Activated naive CD4-positive, alpha-beta T cell treated with anti-CD3 and anti-CD28 coated beads, Interleukin-2, amount 50 U/mL, for 24 hours (primary cell): Measurements from ENCODE around the gene NAV2.
A peak's percentile ranks its signal among the peaks of the same experiment; 100 is the strongest.

Experiments
- H3K27ac Mint-ChIP-seq: one replicate; pipeline ENCODE4 v1.8.0; 2021; ENCODE audit warnings: mild to moderate bottlenecking, mixed read lengths
- H3K27me3 Mint-ChIP-seq: one replicate; pipeline ENCODE4 v1.8.0; 2021; ENCODE audit warnings: mixed read lengths
- H3K36me3 Mint-ChIP-seq: one replicate; pipeline ENCODE4 v1.8.0; 2021; ENCODE audit warnings: mixed read lengths
- H3K4me1 Mint-ChIP-seq: one replicate; pipeline ENCODE4 v1.8.0; 2021; ENCODE audit warnings: mixed read lengths
- H3K4me3 Mint-ChIP-seq: one replicate; pipeline ENCODE4 v1.8.0; 2021; ENCODE audit warnings: mild to moderate bottlenecking, mixed read lengths
- H3K9me3 Mint-ChIP-seq: one replicate; pipeline ENCODE4 v1.8.0; 2021; ENCODE audit warnings: mixed read lengths

Gene NAV2

DNA sequence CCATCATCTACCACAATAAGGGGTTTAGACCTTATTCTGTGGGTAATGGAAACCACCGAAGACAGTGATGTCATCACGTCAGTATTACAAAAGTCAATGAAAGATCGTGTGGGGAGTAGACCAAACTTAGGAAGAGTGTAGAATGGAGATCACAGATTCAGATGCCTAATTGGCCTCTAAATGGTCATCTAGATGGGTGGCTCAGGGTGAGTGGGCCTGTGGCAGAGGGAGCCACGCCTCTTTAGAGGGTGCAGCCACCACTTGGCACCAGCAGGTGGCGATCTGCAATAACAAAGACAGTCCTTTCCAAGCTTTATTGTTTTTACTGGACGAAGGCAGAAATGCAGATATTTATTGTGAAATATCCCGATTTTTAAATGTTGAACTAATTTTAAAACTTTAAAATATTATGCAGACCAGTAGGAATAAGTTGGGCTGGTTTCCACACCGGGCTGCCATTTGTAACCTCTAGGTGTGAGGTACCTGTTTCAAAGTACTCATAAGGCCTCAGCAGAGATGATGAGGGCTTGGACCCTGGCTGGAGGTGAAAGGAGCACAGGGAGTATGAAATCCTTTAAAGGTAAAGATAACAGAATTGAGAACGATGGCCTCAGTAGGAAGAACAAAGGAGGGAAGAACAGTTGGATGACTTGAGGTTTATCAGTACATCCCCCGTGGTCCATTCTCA lies 225.7 kb downstream of the NAV2 start:
- Mint-ChIP-seq H3K27me3 (no peaks in the 10 kb centered on the region), H3K36me3 (no peaks in the 10 kb centered on the region), H3K4me1 (no peaks in the 10 kb centered on the region), H3K27ac (no peak overlapping the region), H3K4me3 (no peak overlapping the region), H3K9me3 (no peaks in the 10 kb centered on the region)

DNA sequence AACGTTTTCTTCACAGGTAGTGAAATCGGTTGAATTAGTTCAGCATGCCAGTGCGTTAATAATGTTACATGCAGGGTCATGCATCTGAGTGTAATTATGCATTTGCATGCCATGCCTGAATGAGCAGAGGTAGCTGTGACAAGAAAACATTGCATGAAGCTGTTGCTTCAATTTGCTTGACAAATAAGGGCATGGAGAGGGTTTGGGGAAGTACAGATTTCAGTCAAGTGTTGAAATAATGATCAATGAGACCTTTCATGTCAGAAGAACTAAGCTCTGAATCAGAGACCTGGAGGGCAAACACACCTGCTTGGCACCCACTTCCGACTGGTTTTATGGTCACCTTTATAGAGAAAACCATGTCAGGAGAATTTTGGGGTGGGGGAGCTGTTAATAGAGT lies 226.2 kb downstream of the NAV2 start:
- Mint-ChIP-seq H3K9me3 (no peaks in the 10 kb centered on the region), H3K27me3 (no peaks in the 10 kb centered on the region), H3K4me1 (no peaks in the 10 kb centered on the region), H3K36me3 (no peaks in the 10 kb centered on the region), H3K4me3 (no peak overlapping the region), H3K27ac (no peak overlapping the region)

DNA sequence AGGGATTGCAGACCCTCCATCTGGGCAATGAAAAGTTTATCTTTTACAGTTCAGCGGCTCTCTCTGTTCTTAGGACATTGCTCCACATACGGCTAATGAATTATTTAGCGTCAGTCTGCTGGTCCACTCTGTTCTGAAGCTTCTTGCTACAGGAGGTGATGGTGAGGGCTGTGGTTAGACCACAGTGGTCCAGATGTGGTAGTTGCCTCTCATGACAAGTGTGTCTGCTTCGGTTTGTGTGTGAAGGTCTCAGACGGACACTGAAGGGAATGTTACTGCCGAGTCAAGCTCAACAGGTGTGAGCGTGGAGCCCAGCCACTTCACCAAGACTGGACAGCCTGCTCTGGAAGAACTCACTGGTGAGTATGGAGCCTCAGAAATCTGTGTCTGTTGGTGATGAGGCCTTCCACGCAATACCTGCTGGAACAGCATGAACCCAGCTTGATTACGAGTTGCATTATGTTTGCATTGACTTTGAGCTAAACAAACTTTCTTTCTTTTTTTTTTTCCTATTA lies 226.8 kb downstream of the NAV2 start:
- no peak overlapping the region for H3K4me3 Mint-ChIP-seq
- H3K27me3 Mint-ChIP-seq: no peaks in the 10 kb centered on the region
- no peaks in the 10 kb centered on the region for H3K4me1 Mint-ChIP-seq
- no peaks in the 10 kb centered on the region for H3K36me3 Mint-ChIP-seq
- H3K27ac Mint-ChIP-seq: no peak overlapping the region
- H3K9me3 Mint-ChIP-seq: no peaks in the 10 kb centered on the region

DNA sequence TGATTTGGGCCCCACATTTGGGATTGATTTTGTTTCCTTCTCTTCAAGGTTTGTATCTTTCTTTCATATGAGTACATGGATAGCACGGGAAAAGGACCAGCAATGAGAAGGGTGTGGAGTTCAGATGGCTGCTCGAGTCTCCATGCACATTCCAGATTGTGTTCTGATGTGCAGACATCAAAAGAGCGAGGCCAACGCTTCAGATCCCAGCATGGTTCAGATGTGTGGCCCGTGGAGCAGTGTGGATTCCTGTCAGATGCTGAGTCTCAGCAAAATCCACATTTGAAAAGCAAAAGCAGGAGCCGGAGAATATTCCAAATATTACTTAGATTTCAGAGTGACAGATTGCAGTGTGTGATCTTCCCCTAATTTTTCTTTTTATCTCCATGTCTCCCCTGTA lies 228.2 kb downstream of the NAV2 start:
- H3K4me1 Mint-ChIP-seq: no peaks in the 10 kb centered on the region
- no peaks in the 10 kb centered on the region for H3K27me3 Mint-ChIP-seq
- H3K9me3 Mint-ChIP-seq: no peaks in the 10 kb centered on the region
- H3K27ac Mint-ChIP-seq: no peak overlapping the region
- H3K36me3 Mint-ChIP-seq: no peaks in the 10 kb centered on the region
- no peak overlapping the region for H3K4me3 Mint-ChIP-seq

- no peak overlapping the region for H3K4me3 Mint-ChIP-seq
- H3K4me1 Mint-ChIP-seq: peaks cover 5% of the 10 kb centered on the region
- H3K9me3 Mint-ChIP-seq: no peaks in the 10 kb centered on the region
- H3K27me3 Mint-ChIP-seq: peaks cover 4% of the 10 kb centered on the region
- H3K27ac Mint-ChIP-seq: no peak overlapping the region
- H3K36me3 Mint-ChIP-seq: no peaks in the 10 kb centered on the region
Observed at GRCh38 chr11:19946681-19947080, 234.0 kb downstream of the NAV2 start.

- H3K36me3 Mint-ChIP-seq: no peaks in the 10 kb centered on the region
- peaks cover 4% of the 10 kb centered on the region for H3K27me3 Mint-ChIP-seq
- peaks cover 8% of the 10 kb centered on the region for H3K4me1 Mint-ChIP-seq
- H3K27ac Mint-ChIP-seq: no peak overlapping the region
- H3K4me3 Mint-ChIP-seq: no peak overlapping the region
- no peaks in the 10 kb centered on the region for H3K9me3 Mint-ChIP-seq
Observed at GRCh38 chr11:19947537-19948114, 235.0 kb downstream of the NAV2 start.

GRCh38 chr11:19949606-19950005 lies 237.0 kb downstream of the NAV2 start:
- H3K4me3 Mint-ChIP-seq: no peak overlapping the region
- H3K27ac Mint-ChIP-seq: no peak overlapping the region
- H3K4me1 Mint-ChIP-seq: peaks cover 8% of the 10 kb centered on the region
- no peaks in the 10 kb centered on the region for H3K36me3 Mint-ChIP-seq
- no peaks in the 10 kb centered on the region for H3K9me3 Mint-ChIP-seq
- peaks cover 6% of the 10 kb centered on the region for H3K27me3 Mint-ChIP-seq

DNA sequence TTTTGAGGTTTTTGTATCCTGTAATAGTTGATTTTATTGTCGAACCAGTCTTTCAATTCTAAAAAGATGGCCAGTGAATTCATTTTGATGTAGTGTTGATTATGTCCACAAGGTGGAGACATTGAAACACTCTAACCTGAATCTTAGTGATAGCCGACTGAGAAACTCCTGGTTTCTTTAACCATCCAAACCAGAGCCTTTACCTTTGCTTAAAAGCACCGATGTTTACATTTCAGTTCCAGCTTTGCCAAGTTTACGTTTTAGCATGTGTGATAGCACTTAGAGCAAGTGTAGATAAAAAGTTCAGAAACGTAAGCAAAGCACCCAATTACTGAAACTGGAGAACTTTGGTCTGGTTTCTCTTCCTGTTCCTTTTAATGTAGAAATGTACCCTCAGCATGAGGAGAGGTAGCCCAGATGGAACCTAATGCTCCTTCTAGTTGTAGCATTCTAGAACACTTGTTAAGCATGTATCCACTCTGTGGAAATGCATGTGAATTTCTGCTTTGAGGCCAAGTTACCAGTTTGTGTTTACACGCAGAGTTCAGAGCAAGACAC lies 239.0 kb downstream of the NAV2 start:
- Mint-ChIP-seq H3K27ac (no peak overlapping the region), H3K9me3 (no peaks in the 10 kb centered on the region), H3K27me3 (peaks cover 8% of the 10 kb centered on the region), H3K36me3 (no peaks in the 10 kb centered on the region), H3K4me3 (peak overlapping the region; percentile 64), H3K4me1 (peaks cover 8% of the 10 kb centered on the region)

GRCh38 chr11:19952116-19952605 lies 239.5 kb downstream of the NAV2 start:
- Mint-ChIP-seq H3K9me3 (no peaks in the 10 kb centered on the region), H3K27ac (no peak overlapping the region), H3K27me3 (peaks cover 8% of the 10 kb centered on the region), H3K4me3 (peak overlapping the region; percentile 64), H3K4me1 (peaks cover 8% of the 10 kb centered on the region), H3K36me3 (no peaks in the 10 kb centered on the region)

DNA sequence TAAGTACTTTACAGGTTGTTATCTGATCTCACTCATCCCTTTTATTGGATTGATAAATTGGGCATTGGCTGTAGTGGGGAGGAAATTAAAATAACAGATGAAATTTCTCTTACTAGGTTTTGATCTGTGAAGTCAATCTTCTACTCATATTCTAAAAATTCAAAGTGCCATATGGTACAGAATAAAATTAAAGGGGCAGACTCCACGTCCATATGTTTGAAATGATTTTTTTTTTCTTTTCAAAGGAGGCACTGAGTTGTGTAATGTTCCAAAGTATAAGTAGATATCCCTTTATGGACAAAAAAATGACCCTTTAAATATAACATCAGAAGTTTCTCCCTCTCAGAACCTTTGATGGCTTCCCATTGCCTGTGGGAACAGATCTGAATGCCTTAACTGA lies 240.3 kb downstream of the NAV2 start:
- Mint-ChIP-seq H3K4me1 (peaks cover 8% of the 10 kb centered on the region), H3K27ac (no peak overlapping the region), H3K4me3 (no peak overlapping the region), H3K9me3 (no peaks in the 10 kb centered on the region), H3K36me3 (no peaks in the 10 kb centered on the region), H3K27me3 (peaks cover 10% of the 10 kb centered on the region)

DNA sequence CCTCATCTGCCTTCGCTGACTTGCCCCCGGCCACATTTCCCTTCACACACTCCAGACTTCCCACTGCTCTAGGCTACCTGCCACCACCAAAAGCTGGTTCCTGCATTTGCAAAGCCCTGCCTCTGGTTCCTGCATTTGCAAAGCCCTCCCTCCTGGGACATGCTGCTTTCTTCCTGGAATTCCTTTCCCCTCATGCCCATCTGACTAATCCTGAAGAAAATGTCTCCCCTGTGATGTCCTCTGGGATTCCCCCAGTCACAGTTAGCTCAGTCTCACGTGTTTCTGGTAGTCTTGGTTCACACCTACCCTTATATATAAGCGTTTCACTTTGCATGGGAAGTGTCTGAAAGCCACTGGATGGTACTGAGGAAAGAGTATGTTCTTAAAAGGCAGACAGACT lies 240.7 kb downstream of the NAV2 start:
- Mint-ChIP-seq H3K36me3 (no peaks in the 10 kb centered on the region), H3K4me3 (no peak overlapping the region), H3K27ac (no peak overlapping the region), H3K27me3 (peaks cover 10% of the 10 kb centered on the region), H3K4me1 (peaks cover 8% of the 10 kb centered on the region), H3K9me3 (no peaks in the 10 kb centered on the region)

GRCh38 chr11:19953909-19954308 lies 241.3 kb downstream of the NAV2 start:
- no peaks in the 10 kb centered on the region for H3K9me3 Mint-ChIP-seq
- H3K36me3 Mint-ChIP-seq: no peaks in the 10 kb centered on the region
- H3K27ac Mint-ChIP-seq: no peak overlapping the region
- H3K4me1 Mint-ChIP-seq: peaks cover 8% of the 10 kb centered on the region
- H3K27me3 Mint-ChIP-seq: peaks cover 10% of the 10 kb centered on the region
- no peak overlapping the region for H3K4me3 Mint-ChIP-seq

DNA sequence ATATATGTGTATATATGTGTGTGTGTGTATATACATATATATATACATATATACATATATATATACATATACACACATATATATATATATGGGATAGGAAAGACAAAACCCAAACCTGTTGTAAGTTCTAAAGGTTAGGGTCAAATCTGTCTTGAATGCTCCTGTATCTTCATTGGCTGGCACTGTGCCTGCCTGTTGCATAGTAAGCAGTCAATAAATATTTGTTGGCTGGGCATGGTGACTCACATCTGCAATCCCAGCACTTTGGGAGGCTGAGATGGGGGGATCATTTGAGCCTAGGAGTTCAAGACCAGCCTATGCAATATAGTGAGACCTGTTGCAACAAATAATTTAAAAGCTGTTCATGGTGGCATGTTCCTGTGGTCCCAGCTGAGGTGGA lies 242.3 kb downstream of the NAV2 start:
- peaks cover 8% of the 10 kb centered on the region for H3K4me1 Mint-ChIP-seq
- peaks cover 7% of the 10 kb centered on the region for H3K27me3 Mint-ChIP-seq
- no peak overlapping the region for H3K27ac Mint-ChIP-seq
- no peaks in the 10 kb centered on the region for H3K36me3 Mint-ChIP-seq
- no peaks in the 10 kb centered on the region for H3K9me3 Mint-ChIP-seq
- H3K4me3 Mint-ChIP-seq: no peak overlapping the region

- peaks cover 8% of the 10 kb centered on the region for H3K4me1 Mint-ChIP-seq
- H3K36me3 Mint-ChIP-seq: no peaks in the 10 kb centered on the region
- H3K27me3 Mint-ChIP-seq: peaks cover 7% of the 10 kb centered on the region
- no peak overlapping the region for H3K4me3 Mint-ChIP-seq
- H3K27ac Mint-ChIP-seq: no peak overlapping the region
- H3K9me3 Mint-ChIP-seq: no peaks in the 10 kb centered on the region
Observed at GRCh38 chr11:19955660-19956059, 243.0 kb downstream of the NAV2 start.

DNA sequence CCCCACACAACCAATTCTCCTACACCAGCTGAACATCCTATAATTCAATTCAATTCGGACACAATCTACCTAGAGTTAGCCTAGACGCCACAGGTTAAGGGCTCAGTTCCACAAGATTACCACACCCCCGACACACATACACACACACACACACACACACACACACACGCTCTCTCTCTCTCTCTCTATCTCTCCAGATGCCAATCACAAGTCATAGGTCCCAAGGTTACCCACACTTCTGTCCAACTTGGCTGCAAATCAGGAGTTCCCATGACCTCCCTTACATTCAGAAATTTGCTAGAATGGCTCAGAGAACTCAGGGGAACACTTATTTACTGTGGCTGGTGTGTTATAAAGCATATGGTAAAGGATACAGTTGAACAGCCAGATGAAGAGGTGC lies 243.6 kb downstream of the NAV2 start:
- Mint-ChIP-seq H3K27me3 (peaks cover 7% of the 10 kb centered on the region), H3K4me3 (no peak overlapping the region)

DNA sequence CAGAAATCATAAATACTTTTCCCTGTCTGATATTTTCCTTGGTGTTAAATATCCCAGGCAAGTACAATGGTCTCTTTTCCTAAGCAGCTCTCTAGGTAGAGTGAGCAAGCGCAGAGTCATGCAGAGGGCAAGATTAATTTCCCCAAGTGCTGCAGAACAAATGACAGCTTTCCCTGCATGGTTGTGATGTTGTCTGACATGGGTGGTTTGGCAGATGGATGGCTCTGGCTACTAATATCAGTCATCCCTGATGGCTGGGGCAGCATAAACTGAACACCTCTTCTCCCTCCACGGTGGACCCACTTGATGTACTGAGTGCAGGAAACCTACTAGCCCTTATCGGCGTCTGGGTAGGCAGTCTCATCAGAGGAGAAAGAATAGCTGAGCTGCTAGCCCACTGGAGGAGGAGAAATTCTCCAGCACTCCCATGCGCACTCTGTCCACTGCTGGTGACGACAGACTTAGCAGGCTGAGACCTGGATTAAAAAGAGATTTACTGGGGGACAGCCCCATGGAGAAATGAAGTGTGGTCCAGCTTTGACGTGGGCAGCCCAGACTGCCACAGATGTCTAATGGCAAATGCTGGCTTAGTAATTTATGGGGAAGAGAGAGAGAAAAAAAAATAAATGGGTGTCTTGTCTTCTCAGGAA lies 244.8 kb downstream of the NAV2 start:
- H3K9me3 Mint-ChIP-seq: no peaks in the 10 kb centered on the region
- H3K4me1 Mint-ChIP-seq: no peaks in the 10 kb centered on the region
- H3K36me3 Mint-ChIP-seq: no peaks in the 10 kb centered on the region
- H3K27me3 Mint-ChIP-seq: peaks cover 7% of the 10 kb centered on the region
- no peak overlapping the region for H3K4me3 Mint-ChIP-seq
- no peak overlapping the region for H3K27ac Mint-ChIP-seq

More for the DNA sequence above, 243.6 kb downstream of the NAV2 start:
- Mint-ChIP-seq H3K27ac (no peak overlapping the region), H3K36me3 (no peaks in the 10 kb centered on the region), H3K9me3 (no peaks in the 10 kb centered on the region), H3K4me1 (peaks cover 8% of the 10 kb centered on the region)
